ENCODE results near the gene TMEM225B. TPM values are rescaled to one million over a fixed set of nuclear protein-coding genes. Genes with fewer than 3 reads are reported as not detected.

Gene TMEM225B
- total and polyA plus RNA-seq, 2 of the 4 experiments (the other 2 are of a cell fraction), result 0.32 to 0.54 TPM

GRCh38 chr7:99643464-99643863, 45.4 kb downstream of the TMEM225B start:
- H3K9me1 ChIP-seq (ENCODE audit: insufficient read depth, low read length), result no peaks in the 10 kb centered on the region
- ChIA-PET CTCF (no interaction called here), POLR2A (ENCODE audit: unreplicated experiment) (no interaction called here)
- H2BK5ac ChIP-seq (ENCODE audit: low read depth, low read length, poor library complexity, severe bottlenecking), result no peak overlapping the region
- H2AFZ ChIP-seq (replicated peaks; ENCODE audit: low read length, poor library complexity), result no peak overlapping the region
- H3K4ac ChIP-seq (ENCODE audit: low read depth, low read length), result no peak overlapping the region
- in situ Hi-C loops (cut with MboI; ENCODE audit: low sequenced_read_pairs) (no loop called here), intact Hi-C loops (cut with micrococcal nuclease) (no loop called here), dilution Hi-C loops (cut with HindIII; ENCODE audit: low sequenced_read_pairs, unreplicated experiment) (no loop called here)
- H3K27ac ChIP-seq (ENCODE audit: insufficient read depth, low read length), result no peak overlapping the region
- no peaks in the 10 kb centered on the region for H3K9me3 ChIP-seq (ENCODE audit: control insufficient read depth, insufficient read depth, low read length)
- no peak overlapping the region for H4K91ac ChIP-seq (ENCODE audit: insufficient read depth, low read depth, low read length)
- 0 out of 2 replicates have a peak, but pooled peaks cover 2% of the 10 kb centered on the region for H3K36me3 ChIP-seq (ENCODE audit: control insufficient read depth, insufficient read depth, low read length)
- H3K56ac ChIP-seq (ENCODE audit: extremely low read depth, insufficient read depth, low read length), result no peak overlapping the region
- no peak overlapping the region for H3K14ac ChIP-seq (replicated peaks; ENCODE audit: low read depth, low read length)
- no peak overlapping the region for H3K23ac ChIP-seq (ENCODE audit: low read depth, low read length)
- no TSS peak for BruUV-seq (replicated peaks)
- no peaks in the 10 kb centered on the region for H3K4me1 ChIP-seq (ENCODE audit: control insufficient read depth, insufficient read depth, low read length)
- WGBS, 2 experiments (ENCODE audit: extremely low coverage in 2 of 2, insufficient read length in 1 of 2), result no CpG with 5 or more reads among the region's 2 CpGs
- no peaks in the 10 kb centered on the region for H3K79me1 ChIP-seq (ENCODE audit: low read depth in 1 of 2, low read length in 2 of 2)
- TF ChIP-seq RAD21 (IDR thresholded peaks at IDR 0.05; ENCODE audit: low read length) (no peak), USF2 (IDR thresholded peaks at IDR 0.05; ENCODE audit: low read depth, low read length) (no peak), FOS (IDR thresholded peaks at IDR 0.05; ENCODE audit: low read depth, low read length) (no peak), BHLHE40 (IDR thresholded peaks at IDR 0.05; ENCODE audit: low read depth, low read length) (no peak), POLR2A (IDR thresholded peaks at IDR 0.05; ENCODE audit: low read depth, low read length) (no peak), SMC3 (IDR thresholded peaks at IDR 0.05; ENCODE audit: low read depth, low read length) (no peak), MAFK (IDR thresholded peaks at IDR 0.05; ENCODE audit: low read depth, low read length) (no peak), NFE2L2 (IDR thresholded peaks at IDR 0.05; ENCODE audit: low read depth, low read length) (no peak), RFX5 (IDR thresholded peaks at IDR 0.05; ENCODE audit: low read depth, low read length) (no peak), MXI1 (IDR thresholded peaks at IDR 0.05; ENCODE audit: borderline replicate concordance, low read depth, low read length) (no peak), MAZ (IDR thresholded peaks at IDR 0.05; ENCODE audit: borderline replicate concordance, low read depth, low read length) (no peak), CTCF (conservative IDR thresholded peaks at IDR 0.05; ENCODE audit: low read depth, low read length) (no peak), RCOR1 (IDR thresholded peaks at IDR 0.05; ENCODE audit: insufficient replicate concordance, low read length) (no peak), CEBPB (IDR thresholded peaks at IDR 0.05; ENCODE audit: low read depth, low read length) (no peak), ELK1 (IDR thresholded peaks at IDR 0.05; ENCODE audit: borderline replicate concordance, low read depth, low read length) (no peak), CHD1 (IDR thresholded peaks at IDR 0.05; ENCODE audit: low read depth, low read length) (no peak)
- no peak for DNase-seq
- H2BK120ac ChIP-seq (ENCODE audit: low read depth, low read length), result no peak overlapping the region
- H2BK15ac ChIP-seq (ENCODE audit: low read depth, low read length), result no peak overlapping the region
- no peak overlapping the region for H2AK5ac ChIP-seq (ENCODE audit: low read depth, low read length)
- ATAC-seq (ENCODE audit: low read depth), result no peak
- no peak overlapping the region for H4K8ac ChIP-seq (ENCODE audit: low read depth in 2 of 2, low read length in 2 of 2)
- no peaks in the 10 kb centered on the region for H4K20me1 ChIP-seq (ENCODE audit: insufficient read depth, low read length)
- H3K18ac ChIP-seq (ENCODE audit: low read depth, low read length), result no peak overlapping the region
- H3K4me3 ChIP-seq (ENCODE audit: insufficient read depth, low read depth, low read length), result no peak overlapping the region
- H3K27me3 ChIP-seq (ENCODE audit: control insufficient read depth, insufficient read depth, low read length), result no peaks in the 10 kb centered on the region
- no peak overlapping the region for H3K9ac ChIP-seq (ENCODE audit: low read depth, low read length)
- no peak overlapping the region for H3K4me2 ChIP-seq (ENCODE audit: low read depth, low read length)
- H2BK20ac ChIP-seq (ENCODE audit: low read depth, low read length), result no peak overlapping the region
- no peak overlapping the region for H2AK9ac ChIP-seq (replicated peaks; ENCODE audit: low read depth, low read length, poor library complexity)
- no peak overlapping the region for H4K5ac ChIP-seq (ENCODE audit: low read depth, low read length)

Data from IMR-90 (cell line).